GM12864 (cell line): ENCODE measurements around the gene PPP1R14B.

Source experiments
- DNase-seq: peaks from one replicate; pipeline ENCODE4 v3.0.0-alpha.2; 2011; ENCODE audit warnings: low read depth
- H3K4me3 ChIP-seq: 2 replicates; pipeline ENCODE4 v1.5.1; 2011; ENCODE audit warnings: mild to moderate bottlenecking, low read depth, low read length, control low read depth
- CTCF ChIP-seq: IDR thresholded peaks from 2 replicates; pipeline ENCODE4 v1.5.1; 2011; ENCODE audit warnings: low read depth, mild to moderate bottlenecking, moderate library complexity, low read length, control low read depth, inconsistent platforms; ENCODE audit errors: missing control alignments

Gene PPP1R14B

GRCh38 chr11:64211181-64211872, 35.4 kb downstream of the PPP1R14B start:
- TF ChIP-seq CTCF = no peak
- no peak overlapping the region for H3K4me3 ChIP-seq
- DNase-seq = no peak

GRCh38 chr11:64210301-64211020, 36.3 kb downstream of the PPP1R14B start:
- DNase-seq = no peak
- no peak for TF ChIP-seq CTCF
- H3K4me3 ChIP-seq = no peak overlapping the region

GRCh38 chr11:64209563-64209843, 37.2 kb downstream of the PPP1R14B start:
- H3K4me3 ChIP-seq = no peak overlapping the region
- TF ChIP-seq CTCF = no peak
- no peak for DNase-seq

GRCh38 chr11:64208796-64209562, 37.8 kb downstream of the PPP1R14B start:
- DNase-seq = no peak
- H3K4me3 ChIP-seq = peak overlapping the region; percentile 77
- TF ChIP-seq CTCF = no peak

- DNase-seq = no peak
- no peak for TF ChIP-seq CTCF
- peak overlapping the region; percentile 77 for H3K4me3 ChIP-seq
These were observed 38.5 kb downstream of the PPP1R14B start for GRCh38 chr11:64208086-64208795.

- TF ChIP-seq CTCF = no peak
- H3K4me3 ChIP-seq = peak overlapping the region; percentile 77
- DNase-seq = no peak
These were observed 39.3 kb downstream of the PPP1R14B start for GRCh38 chr11:64207256-64208085.
